Effector memory CD8-positive, alpha-beta T cell (primary cell): ENCODE measurements around the gene HES1.

ENCODE experiments used
- ATAC-seq: fragments of 150-1000 bp; cut with Tn5 transposase; replicated peaks from 2 replicates; pipeline ENCODE4 v1.10.0; 2021; ENCODE audit warnings: mild to moderate bottlenecking, moderate library complexity
- DNase-seq, 3 experiments: peaks; one replicate each; pipeline ENCODE4 v3.0.0; 2021
- H3K27ac Mint-ChIP-seq, 2 donors: one replicate each; pipeline ENCODE4 v1.8.0; 2022; ENCODE audit warnings: mild to moderate bottlenecking in 2 of 2, mixed read lengths in 2 of 2, moderate library complexity in 2 of 2
- H3K27me3 Mint-ChIP-seq, 2 donors: one replicate each; pipeline ENCODE4 v1.8.0; 2022; ENCODE audit warnings: mixed read lengths in 2 of 2
- H3K36me3 Mint-ChIP-seq: one replicate; pipeline ENCODE4 v1.8.0; 2022; ENCODE audit warnings: mild to moderate bottlenecking, moderate library complexity, mixed read lengths; ENCODE audit not compliant: insufficient read depth
- H3K4me1 Mint-ChIP-seq, 2 donors: one replicate each; pipeline ENCODE4 v1.8.0; 2022; ENCODE audit warnings: low read depth in 2 of 2, mixed read lengths in 2 of 2
- H3K4me3 Mint-ChIP-seq, 2 donors: one replicate each; pipeline ENCODE4 v1.8.0; 2022; ENCODE audit warnings: mild to moderate bottlenecking in 2 of 2, mixed read lengths in 2 of 2, moderate library complexity in 2 of 2
- H3K9me3 Mint-ChIP-seq, 2 donors: one replicate each; pipeline ENCODE4 v1.8.0; 2022; ENCODE audit warnings: mixed read lengths in 2 of 2

HES1 gene

DNA sequence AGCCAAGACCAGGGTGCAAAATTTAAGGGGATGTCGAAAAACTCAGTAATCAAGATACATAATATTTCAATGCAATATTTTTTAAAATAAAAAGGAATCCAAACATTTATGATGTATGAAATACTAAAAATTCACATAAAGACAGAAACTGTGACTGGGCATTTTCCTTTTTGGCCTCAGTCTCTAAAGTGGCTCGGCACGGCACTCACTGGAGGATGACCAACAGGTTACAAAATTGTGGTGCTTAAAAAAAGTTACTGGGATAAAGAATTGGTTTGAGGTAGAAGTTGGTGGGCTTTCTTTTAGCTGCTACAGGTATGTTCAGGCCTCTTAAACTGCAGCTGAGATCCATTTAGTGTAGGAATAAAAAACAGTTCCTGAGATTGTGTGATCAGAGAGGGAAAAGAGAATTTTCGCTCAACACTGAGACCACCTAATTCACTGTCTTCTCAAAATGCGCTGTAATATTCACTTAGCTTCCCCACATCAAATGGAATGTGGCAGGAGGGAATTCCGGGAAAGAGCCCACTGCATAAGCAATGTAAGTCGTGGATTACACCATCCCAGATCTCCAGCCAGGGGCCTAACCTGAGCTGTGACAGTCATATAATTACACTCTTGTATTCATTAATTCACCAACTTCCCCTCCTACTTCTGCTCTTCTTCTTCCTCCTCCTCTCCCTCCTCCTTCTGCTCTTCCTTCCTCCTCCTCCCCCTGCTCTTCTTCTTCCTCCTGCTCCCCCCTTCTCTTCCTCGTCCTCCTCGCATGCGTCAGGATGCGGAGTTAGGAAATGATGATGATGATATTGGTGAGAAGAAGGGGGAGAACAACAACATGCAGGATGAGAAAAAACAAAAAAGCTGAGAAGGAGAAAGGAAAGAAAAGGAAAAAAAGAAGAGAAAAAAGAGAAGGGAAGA lies 45.9 kb downstream of the HES1 start:
- Mint-ChIP-seq H3K27me3 (peaks cover 9 to 42% of the 10 kb centered on the region in 2 donors), H3K4me1 (no peaks in the 10 kb centered on the region), H3K9me3 (no peaks in the 10 kb centered on the region), H3K4me3 (no peak overlapping the region), H3K36me3 (no peaks in the 10 kb centered on the region), H3K27ac (no peak overlapping the region)
- ATAC-seq (no peak), DNase-seq (no peak)

DNA sequence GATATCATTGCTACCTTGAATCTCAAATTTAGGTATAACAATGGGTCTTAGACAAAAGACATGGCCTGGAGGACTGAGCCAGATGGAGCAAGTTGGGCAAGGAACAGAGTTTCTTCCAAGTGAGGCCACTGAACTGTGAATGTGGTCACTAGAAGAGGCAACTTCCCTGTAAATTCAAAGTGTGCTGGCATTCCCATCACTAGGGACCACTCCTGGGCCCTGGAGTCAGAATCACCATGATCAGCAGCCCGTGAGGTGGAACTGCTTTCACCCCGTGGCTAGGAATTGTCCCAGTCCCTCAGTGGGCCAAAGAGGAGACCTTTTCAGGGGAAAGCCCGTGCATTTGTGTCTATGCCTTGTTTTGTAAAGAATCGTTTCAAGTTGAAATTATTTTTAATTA lies 47.3 kb downstream of the HES1 start:
- no peak overlapping the region for H3K4me3 Mint-ChIP-seq

DNA sequence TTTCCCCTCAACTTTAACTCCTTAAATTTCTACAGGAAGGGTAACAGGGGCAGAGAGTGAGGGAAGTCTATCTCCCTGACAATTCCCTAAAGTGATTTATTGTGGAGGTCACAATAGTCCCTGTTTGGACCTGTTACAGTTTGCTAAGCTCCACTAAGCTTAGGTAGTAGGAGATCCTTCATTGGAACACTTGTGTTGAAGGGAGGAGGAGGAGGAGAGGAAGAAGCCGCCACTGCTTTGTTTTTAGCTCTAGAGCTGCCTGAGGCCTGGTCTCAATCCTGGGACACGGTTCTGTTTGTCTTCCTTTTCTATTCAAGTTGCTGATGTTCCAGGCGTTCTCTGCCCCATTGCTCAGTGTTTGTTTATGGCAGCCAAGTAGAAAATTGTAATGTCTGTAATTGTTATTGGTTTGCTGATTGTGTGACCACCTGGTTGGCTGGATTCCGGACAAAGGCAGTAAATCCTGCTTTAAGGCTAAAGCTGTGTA lies 48.4 kb downstream of the HES1 start:
- no peaks in the 10 kb centered on the region for H3K9me3 Mint-ChIP-seq
- DNase-seq (no peak), ATAC-seq (no peak)
- peaks cover 0 to 33% of the 10 kb centered on the region in 2 donors for H3K27me3 Mint-ChIP-seq
- no peaks in the 10 kb centered on the region for H3K4me1 Mint-ChIP-seq
- H3K27ac Mint-ChIP-seq: no peak overlapping the region
- H3K36me3 Mint-ChIP-seq: no peaks in the 10 kb centered on the region
- H3K4me3 Mint-ChIP-seq: no peak overlapping the region

More for the DNA sequence above, 47.3 kb downstream of the HES1 start:
- H3K36me3 Mint-ChIP-seq: no peaks in the 10 kb centered on the region
- DNase-seq: no peak
- no peak for ATAC-seq
- H3K27ac Mint-ChIP-seq: no peak overlapping the region
- H3K4me1 Mint-ChIP-seq: no peaks in the 10 kb centered on the region
- no peaks in the 10 kb centered on the region for H3K9me3 Mint-ChIP-seq
- H3K27me3 Mint-ChIP-seq: peaks cover 2 to 33% of the 10 kb centered on the region in 2 donors

DNA sequence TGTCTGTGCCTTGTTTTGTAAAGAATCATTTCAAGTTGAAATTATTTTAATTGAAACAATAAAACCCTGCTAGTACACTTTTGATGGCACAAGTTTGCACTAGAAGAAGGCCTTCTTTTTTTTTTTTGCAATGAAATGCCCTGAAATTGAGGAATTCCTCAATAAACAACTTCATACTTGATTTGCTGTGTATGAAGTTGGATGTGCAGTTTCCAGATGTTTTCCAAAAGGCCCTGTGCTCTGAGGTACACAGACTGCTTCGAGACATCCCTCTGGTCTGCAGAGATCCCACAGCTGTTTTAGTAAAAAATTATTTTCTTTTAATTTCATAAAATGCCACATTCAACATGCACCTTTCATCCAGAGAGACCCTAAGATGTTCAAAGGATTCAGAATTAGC lies 48.9 kb downstream of the HES1 start:
- DNase-seq: no peak
- H3K27ac Mint-ChIP-seq: no peak overlapping the region
- no peak for ATAC-seq
- H3K9me3 Mint-ChIP-seq: no peaks in the 10 kb centered on the region
- H3K27me3 Mint-ChIP-seq: peaks cover 0 to 31% of the 10 kb centered on the region in 2 donors
- H3K4me1 Mint-ChIP-seq: no peaks in the 10 kb centered on the region
- H3K4me3 Mint-ChIP-seq: no peak overlapping the region
- no peaks in the 10 kb centered on the region for H3K36me3 Mint-ChIP-seq

DNA sequence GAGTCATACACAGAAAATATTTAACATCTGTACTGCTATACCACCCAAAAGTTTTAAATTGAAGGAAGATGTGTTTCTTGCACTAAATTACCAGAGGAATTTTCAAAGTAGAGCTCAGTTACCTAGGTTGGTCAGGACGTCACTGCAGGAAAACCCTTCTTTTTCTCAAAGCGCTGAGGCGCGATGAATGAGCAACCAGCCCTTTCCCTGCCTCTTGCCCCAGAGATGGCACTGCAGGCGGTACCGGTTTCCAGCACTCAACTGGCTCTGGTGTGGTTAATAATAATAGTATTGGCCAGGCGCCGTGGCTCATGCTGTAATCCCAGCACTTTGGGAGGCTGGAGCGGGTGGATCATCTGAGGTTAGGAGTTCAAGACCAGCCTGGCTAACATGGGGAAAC lies 49.3 kb downstream of the HES1 start:
- Mint-ChIP-seq H3K9me3 (no peaks in the 10 kb centered on the region), H3K36me3 (no peaks in the 10 kb centered on the region), H3K4me1 (no peaks in the 10 kb centered on the region), H3K27me3 (peaks cover 0 to 31% of the 10 kb centered on the region in 2 donors), H3K27ac (no peak overlapping the region), H3K4me3 (no peak overlapping the region)
- DNase-seq (no peak), ATAC-seq (no peak)

DNA sequence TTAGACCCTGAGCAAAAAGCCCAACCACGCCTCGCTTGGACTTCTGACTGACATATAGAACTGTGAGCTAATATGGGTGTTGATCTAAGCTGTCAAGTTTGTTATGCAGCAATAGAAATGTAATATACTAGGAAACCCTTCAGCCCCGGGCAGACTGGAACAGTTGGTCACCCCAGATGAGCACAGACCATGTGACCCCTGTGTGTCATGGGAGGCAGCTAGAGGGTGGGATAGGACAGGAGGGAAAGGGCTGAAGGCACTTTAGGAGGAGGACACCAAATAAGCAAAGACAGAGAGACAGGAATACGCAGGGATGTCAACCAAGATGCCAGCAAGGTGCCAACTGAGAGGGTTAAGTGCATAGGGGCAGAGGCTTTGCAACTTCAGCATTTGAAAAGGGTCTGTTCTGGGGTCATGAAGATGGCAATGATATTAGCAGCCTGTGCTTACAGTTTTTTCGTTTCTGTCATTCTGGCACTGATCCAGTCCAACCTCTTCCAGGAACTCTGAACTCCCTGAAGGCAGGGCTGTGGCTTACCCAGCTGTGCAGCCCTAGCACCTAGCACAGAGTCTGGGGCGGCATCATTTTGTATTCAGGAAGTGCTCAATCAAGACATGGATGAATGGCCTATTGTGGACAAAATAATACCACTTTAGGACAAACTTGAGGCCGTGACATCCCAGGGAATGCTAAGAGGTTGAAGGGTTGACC lies 51.4 kb downstream of the HES1 start:
- Mint-ChIP-seq H3K4me1 (no peaks in the 10 kb centered on the region), H3K4me3 (no peak overlapping the region), H3K9me3 (no peaks in the 10 kb centered on the region), H3K27ac (no peak overlapping the region), H3K27me3 (peaks cover 0 to 40% of the 10 kb centered on the region in 2 donors), H3K36me3 (no peaks in the 10 kb centered on the region)
- DNase-seq (no peak), ATAC-seq (no peak)
